ENCODE measurements around the gene VAC14.

The VAC14 gene

DNA sequence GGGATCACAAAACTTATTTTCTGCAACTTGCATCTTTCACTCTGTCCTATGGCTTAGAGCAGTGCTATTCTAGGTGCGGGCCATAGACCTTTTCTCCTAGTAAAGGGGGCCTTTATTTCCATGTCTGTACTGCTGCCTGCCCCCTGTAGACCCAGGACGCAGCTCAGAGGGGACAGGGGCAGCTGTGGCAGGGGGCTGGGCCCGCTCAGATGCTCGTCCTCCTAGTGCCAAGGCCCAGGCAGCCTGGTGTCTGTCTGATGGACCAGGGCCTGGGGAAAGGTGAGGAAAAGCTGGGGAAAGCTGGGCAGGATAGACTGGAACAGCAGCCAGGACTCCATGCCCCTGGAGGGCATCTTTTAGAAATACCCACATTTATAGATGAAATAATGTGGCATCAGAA is 25.6 kb downstream of the VAC14 start:
- H3K4me3 ChIP-seq (ENCODE audit: low read depth, low read length), result no peak overlapping the region
- TF ChIP-seq, protein P1, sequence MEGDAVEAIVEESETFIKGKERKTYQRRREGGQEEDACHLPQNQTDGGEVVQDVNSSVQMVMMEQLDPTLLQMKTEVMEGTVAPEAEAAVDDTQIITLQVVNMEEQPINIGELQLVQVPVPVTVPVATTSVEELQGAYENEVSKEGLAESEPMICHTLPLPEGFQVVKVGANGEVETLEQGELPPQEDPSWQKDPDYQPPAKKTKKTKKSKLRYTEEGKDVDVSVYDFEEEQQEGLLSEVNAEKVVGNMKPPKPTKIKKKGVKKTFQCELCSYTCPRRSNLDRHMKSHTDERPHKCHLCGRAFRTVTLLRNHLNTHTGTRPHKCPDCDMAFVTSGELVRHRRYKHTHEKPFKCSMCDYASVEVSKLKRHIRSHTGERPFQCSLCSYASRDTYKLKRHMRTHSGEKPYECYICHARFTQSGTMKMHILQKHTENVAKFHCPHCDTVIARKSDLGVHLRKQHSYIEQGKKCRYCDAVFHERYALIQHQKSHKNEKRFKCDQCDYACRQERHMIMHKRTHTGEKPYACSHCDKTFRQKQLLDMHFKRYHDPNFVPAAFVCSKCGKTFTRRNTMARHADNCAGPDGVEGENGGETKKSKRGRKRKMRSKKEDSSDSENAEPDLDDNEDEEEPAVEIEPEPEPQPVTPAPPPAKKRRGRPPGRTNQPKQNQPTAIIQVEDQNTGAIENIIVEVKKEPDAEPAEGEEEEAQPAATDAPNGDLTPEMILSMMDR (IDR thresholded peaks at IDR 0.05; ENCODE audit: low read depth, low read length), result no peak

DNA sequence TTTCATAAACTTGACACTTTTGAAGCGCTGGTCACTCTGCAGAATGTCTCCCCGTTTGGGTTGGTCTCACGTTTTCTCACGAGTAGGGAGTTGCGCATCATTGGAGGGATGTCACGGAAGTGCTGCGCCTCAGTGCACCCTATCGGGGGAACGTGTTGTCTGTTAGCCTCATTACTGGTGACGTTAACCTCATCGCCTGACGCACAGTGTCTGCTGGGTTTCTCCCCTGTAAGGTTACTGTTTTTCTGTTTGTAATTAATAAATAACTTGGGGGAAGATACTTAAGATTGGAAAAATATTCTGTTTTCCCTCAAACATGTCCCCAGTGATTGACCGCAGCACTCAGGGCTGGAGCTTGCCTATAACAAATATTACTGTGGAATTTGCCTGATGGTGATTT is 26.7 kb downstream of the VAC14 start:
- no peak overlapping the region for H3K4me3 ChIP-seq (ENCODE audit: low read depth, low read length)
- TF ChIP-seq, protein P1 (IDR thresholded peaks at IDR 0.05; ENCODE audit: low read depth, low read length), result no peak

DNA sequence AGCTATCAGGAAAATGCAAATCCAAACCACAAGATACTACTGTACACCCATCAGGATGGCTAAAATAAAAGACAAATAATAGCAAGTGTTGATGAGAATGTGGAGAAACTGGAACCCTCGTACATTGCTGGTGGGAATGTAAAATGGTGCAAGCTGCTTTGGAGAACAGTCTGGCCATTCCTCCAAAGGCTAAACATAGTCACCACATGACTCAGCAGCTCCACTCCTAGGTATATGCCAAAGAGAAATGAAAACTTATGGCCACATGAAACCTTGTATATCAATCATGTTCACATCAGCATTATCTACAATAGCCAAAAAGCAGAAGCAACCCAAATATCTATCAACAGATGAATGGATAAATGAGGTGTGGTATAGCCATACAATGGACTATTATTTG is 28.5 kb downstream of the VAC14 start:
- H3K4me3 ChIP-seq (ENCODE audit: low read depth, low read length), result no peak overlapping the region
- TF ChIP-seq, protein P1 (IDR thresholded peaks at IDR 0.05; ENCODE audit: low read depth, low read length), result no peak

DNA sequence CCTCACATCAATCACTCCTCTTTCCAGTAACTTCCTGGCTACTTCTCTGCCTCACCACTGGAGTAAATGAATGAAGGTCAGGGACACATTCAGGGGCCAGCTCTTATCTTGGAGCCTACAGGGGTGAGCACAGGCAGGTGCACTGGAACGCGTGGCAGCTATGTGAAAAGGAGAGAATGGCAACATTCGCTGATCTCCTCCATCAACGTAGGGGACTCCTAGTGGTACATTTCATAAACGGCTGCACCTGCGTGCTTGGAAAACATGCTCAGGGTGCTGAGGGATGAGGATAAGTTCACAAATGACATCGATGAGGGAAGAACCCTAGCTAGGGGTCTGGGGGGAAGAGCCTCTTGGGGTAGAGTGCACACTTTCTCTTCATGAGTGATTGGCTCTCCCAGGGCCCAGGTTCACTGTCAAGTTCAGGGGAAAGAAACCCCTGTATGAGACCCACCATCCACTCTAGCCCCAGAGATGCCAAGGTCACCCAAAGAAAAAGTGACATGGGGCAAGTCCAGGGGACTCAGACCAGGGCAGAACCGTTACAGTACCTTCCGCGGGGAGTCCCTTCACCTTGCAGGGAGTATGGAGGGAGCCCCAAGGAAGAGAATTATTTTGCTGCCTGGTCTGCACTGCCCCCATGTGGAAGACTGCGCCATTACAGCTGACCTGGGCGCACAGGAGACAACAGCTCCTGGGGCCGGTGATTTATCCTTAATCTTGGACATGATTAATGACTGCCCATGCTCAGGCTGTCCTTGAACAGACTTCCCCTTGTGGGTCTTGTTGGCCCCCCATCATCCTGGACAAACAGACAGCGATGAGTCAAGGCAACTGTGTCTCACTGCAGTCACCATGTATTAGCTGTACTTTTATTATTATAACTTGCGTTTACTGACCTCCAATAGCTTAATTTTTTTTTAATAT is 30.1 kb downstream of the VAC14 start:
- TF ChIP-seq, protein P1 (IDR thresholded peaks at IDR 0.05; ENCODE audit: low read depth, low read length), result peak; percentile 98
- H3K4me3 ChIP-seq (ENCODE audit: low read depth, low read length), result no peak overlapping the region

DNA sequence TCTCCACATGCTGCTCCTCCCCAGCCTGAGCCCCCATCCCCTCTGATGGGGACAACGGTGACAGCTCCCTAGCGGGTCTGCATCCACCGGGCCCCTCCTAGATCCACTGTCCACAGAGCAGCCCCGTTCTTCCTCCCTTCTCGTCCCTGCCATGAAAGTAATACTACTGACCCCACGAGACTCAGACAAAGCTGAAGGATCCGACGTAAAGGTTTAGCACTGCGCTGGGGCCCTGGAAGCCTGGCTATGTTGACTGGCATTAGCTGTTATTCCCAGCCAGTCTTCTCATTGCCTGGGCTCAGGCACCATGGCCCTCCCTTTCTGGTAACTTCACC is 30.7 kb downstream of the VAC14 start:
- TF ChIP-seq, protein P1 (IDR thresholded peaks at IDR 0.05; ENCODE audit: low read depth, low read length), result no peak
- H3K4me3 ChIP-seq (ENCODE audit: low read depth, low read length), result no peak overlapping the region

DNA sequence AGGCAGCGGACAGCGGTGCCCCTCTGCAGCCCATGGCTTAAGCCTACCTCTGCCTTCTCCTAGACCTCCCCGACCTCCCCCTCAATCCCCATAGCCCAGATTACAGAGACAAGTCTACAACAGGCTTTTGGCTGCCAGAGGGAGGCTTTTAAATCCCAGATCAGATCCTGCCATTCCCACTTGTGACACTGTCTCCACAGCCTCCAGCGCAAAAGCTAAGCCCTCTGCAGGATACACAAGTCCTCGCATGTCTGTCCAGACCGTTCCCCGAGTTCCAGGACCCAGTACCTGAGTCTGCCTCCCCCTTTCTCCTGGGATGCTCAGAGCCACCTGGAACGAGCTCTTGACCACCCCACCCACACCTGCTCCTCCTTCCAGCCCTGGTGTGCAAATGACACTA is 31.2 kb downstream of the VAC14 start:
- H3K4me3 ChIP-seq (ENCODE audit: low read depth, low read length), result no peak overlapping the region
- TF ChIP-seq, protein P1 (IDR thresholded peaks at IDR 0.05; ENCODE audit: low read depth, low read length), result no peak

DNA sequence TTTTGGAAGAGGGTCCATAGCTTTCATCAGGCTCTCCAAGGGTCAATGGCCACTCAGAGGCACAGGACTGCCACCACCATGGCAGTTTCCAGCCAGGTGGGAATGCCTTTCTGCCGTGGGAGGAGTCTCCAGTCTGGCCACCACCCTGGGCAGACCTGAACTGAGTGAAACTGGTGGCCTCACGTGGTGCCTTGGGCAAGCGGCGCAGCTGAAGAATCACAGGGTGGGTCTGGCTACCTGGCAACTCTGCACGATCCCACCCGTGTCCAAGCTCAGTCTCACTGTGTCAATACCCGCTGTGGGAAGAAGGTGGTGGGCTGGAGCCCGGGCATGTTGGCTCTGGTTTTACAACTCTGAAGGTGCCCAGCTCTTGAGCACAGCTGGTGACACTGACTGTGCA is 31.8 kb downstream of the VAC14 start:
- TF ChIP-seq, protein P1 (IDR thresholded peaks at IDR 0.05; ENCODE audit: low read depth, low read length), result no peak
- H3K4me3 ChIP-seq (ENCODE audit: low read depth, low read length), result no peak overlapping the region
